ENCODE measurements around the gene CHD9NB. TPM values are rescaled to one million over a fixed set of nuclear protein-coding genes. Genes with fewer than 3 reads are reported as not detected.

CHD9NB gene
- total and polyA plus RNA-seq, 2 of the 4 experiments (the other 2 are of a cell fraction), result 0.94 to 1.1 TPM

DNA sequence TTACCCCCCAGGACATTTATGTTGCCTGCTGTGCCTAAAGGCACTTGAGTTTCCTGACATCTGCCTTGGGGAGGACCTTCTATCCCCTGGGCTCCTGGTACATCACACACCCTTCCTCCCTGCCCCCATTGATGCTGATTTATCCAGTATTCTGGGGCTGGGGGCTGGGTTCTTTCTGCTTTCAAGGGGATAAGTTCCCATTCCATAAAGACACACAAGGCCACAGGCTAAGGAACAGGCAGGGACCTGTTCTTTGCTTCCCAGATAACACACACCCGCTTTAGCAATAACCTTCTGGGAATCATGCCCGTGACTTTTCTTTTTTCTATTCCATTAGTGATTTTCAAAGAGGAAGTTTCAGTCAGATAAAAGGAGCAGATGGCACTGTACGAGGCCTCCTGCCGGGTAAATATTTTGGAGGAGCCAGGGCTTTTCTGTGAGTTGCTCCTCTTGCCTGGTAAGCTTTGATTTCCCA lies 32.7 kb upstream of the CHD9NB start:
- intact Hi-C loops (cut with micrococcal nuclease) (no loop called here), dilution Hi-C loops (cut with HindIII; ENCODE audit: low sequenced_read_pairs, unreplicated experiment) (no loop called here), in situ Hi-C loops (cut with MboI; ENCODE audit: low sequenced_read_pairs) (loop anchor here (5.0 kb wide), 1 partner anchor 42 kb away; no protein-coding TSS in a partner anchor)
- H2BK20ac ChIP-seq (ENCODE audit: low read depth, low read length), result peak overlapping the region; percentile 44; the same call in 1 of the 2 replicates
- H3K36me3 ChIP-seq (ENCODE audit: control insufficient read depth, insufficient read depth, low read length), result no peaks in the 10 kb centered on the region
- no peak overlapping the region for H4K91ac ChIP-seq (ENCODE audit: insufficient read depth, low read depth, low read length)
- 0 out of 2 replicates have a peak overlapping the region, but pooled peaks have one; percentile 21 for H4K5ac ChIP-seq (ENCODE audit: low read depth, low read length)
- H3K23ac ChIP-seq (ENCODE audit: low read depth, low read length), result peak overlapping the region; percentile 75; the same call in 1 of the 2 replicates
- H3K9me3 ChIP-seq (ENCODE audit: control insufficient read depth, insufficient read depth, low read length), result no peaks in the 10 kb centered on the region
- H3K18ac ChIP-seq (ENCODE audit: low read depth, low read length), result peak overlapping the region; percentile 16; the same call in 1 of the 2 replicates
- no peak overlapping the region for H2AK5ac ChIP-seq (ENCODE audit: low read depth, low read length)
- TF ChIP-seq RFX5 (IDR thresholded peaks at IDR 0.05; ENCODE audit: low read depth, low read length) (no peak), FOS (IDR thresholded peaks at IDR 0.05; ENCODE audit: low read depth, low read length) (no peak), RAD21 (IDR thresholded peaks at IDR 0.05; ENCODE audit: low read length) (no peak), RCOR1 (IDR thresholded peaks at IDR 0.05; ENCODE audit: insufficient replicate concordance, low read length) (no peak), MAFK (IDR thresholded peaks at IDR 0.05; ENCODE audit: low read depth, low read length) (no peak), MAZ (IDR thresholded peaks at IDR 0.05; ENCODE audit: borderline replicate concordance, low read depth, low read length) (no peak)
- peak overlapping the region; percentile 56; the same call in 1 of the 2 replicates for H3K27ac ChIP-seq (ENCODE audit: insufficient read depth, low read length)
- peak overlapping the region; percentile 75 for H3K14ac ChIP-seq (replicated peaks; ENCODE audit: low read depth, low read length)
- ATAC-seq (ENCODE audit: low read depth) (no peak), DNase-seq (no peak)
- no peak overlapping the region for H2BK5ac ChIP-seq (ENCODE audit: low read depth, low read length, poor library complexity, severe bottlenecking)
- peaks cover 37% of the 10 kb centered on the region for H3K9me1 ChIP-seq (ENCODE audit: insufficient read depth, low read length)
- peak overlapping the region; percentile 40; the same call in 1 of the 2 replicates for H3K4ac ChIP-seq (ENCODE audit: low read depth, low read length)
- no CpG with 5 or more reads among the region's 4 CpGs for WGBS, 2 experiments (ENCODE audit: extremely low coverage in 2 of 2, insufficient read length in 1 of 2)
- no peak overlapping the region for H3K4me3 ChIP-seq (ENCODE audit: insufficient read depth, low read depth, low read length)
- H2AK9ac ChIP-seq (replicated peaks; ENCODE audit: low read depth, low read length, poor library complexity), result no peak overlapping the region
- peak overlapping the region; percentile 18; the same call in 1 of the 2 replicates for H2BK120ac ChIP-seq (ENCODE audit: low read depth, low read length)
- peaks cover 17% of the 10 kb centered on the region for H3K4me1 ChIP-seq (ENCODE audit: control insufficient read depth, insufficient read depth, low read length)
- H3K56ac ChIP-seq (ENCODE audit: extremely low read depth, insufficient read depth, low read length), result no peak overlapping the region
- H2AFZ ChIP-seq (replicated peaks; ENCODE audit: low read length, poor library complexity), result no peak overlapping the region
- BruUV-seq (replicated peaks), result no TSS peak
- no peak overlapping the region for H2BK15ac ChIP-seq (ENCODE audit: low read depth, low read length)
- ChIA-PET POLR2A (ENCODE audit: unreplicated experiment) (no interaction called here), CTCF (no interaction called here)
- H4K8ac ChIP-seq (ENCODE audit: low read depth in 2 of 2, low read length in 2 of 2), result peak overlapping the region; percentile 22 to 36; a peak in 2 of 4 replicates
- H4K20me1 ChIP-seq (ENCODE audit: insufficient read depth, low read length), result peaks cover 10% of the 10 kb centered on the region; the same call in 1 of the 2 replicates
- H3K27me3 ChIP-seq (ENCODE audit: control insufficient read depth, insufficient read depth, low read length), result no peaks in the 10 kb centered on the region
- no peak overlapping the region for H3K9ac ChIP-seq (ENCODE audit: low read depth, low read length)
- peaks cover 15 to 65% of the 10 kb centered on the region in 2 experiments for H3K79me1 ChIP-seq (ENCODE audit: low read depth in 1 of 2, low read length in 2 of 2)
- no peak overlapping the region; the same call in 1 of the 2 replicates for H3K4me2 ChIP-seq (ENCODE audit: low read depth, low read length)

Measured in IMR-90 (cell line).